ENCODE results near the gene EHD4.

The EHD4 gene

GRCh38 chr15:41994772-41995475 lies 22.6 kb upstream of the EHD4 start:
- DNase-seq: no peak

- DNase-seq: no peak
Measured at GRCh38 chr15:41994171-41994650, 21.9 kb upstream of the EHD4 start.

GRCh38 chr15:41993472-41994170 lies 21.3 kb upstream of the EHD4 start:
- DNase-seq: no peak

GRCh38 chr15:41992803-41993190 lies 20.4 kb upstream of the EHD4 start:
- no peak for DNase-seq

GRCh38 chr15:41992151-41992802 lies 19.9 kb upstream of the EHD4 start:
- DNase-seq: no peak

- no peak for DNase-seq
Measured at GRCh38 chr15:41990691-41991090, 18.3 kb upstream of the EHD4 start.

GRCh38 chr15:41990243-41990605 lies 17.9 kb upstream of the EHD4 start:
- DNase-seq: no peak

- DNase-seq: peak; percentile 74
Measured at GRCh38 chr15:41989573-41990242, 17.4 kb upstream of the EHD4 start.

GRCh38 chr15:41988896-41989572 lies 16.7 kb upstream of the EHD4 start:
- DNase-seq: no peak

GRCh38 chr15:41987925-41988275 lies 15.5 kb upstream of the EHD4 start:
- DNase-seq: no peak

- DNase-seq: no peak
Measured at GRCh38 chr15:41987246-41987924, 15.0 kb upstream of the EHD4 start.

- no peak for DNase-seq
Measured at GRCh38 chr15:41985236-41986160, 13.1 kb upstream of the EHD4 start.

- DNase-seq: no peak
Measured at GRCh38 chr15:41984622-41985021, 12.3 kb upstream of the EHD4 start.

- DNase-seq: no peak
Measured at GRCh38 chr15:41983621-41984571, 11.5 kb upstream of the EHD4 start.

- DNase-seq: no peak
Measured at GRCh38 chr15:41983221-41983620, 10.9 kb upstream of the EHD4 start.

GRCh38 chr15:41982133-41982930 lies 10.0 kb upstream of the EHD4 start:
- no peak for DNase-seq

- no peak for DNase-seq
Measured at GRCh38 chr15:41981371-41982132, 9.2 kb upstream of the EHD4 start.

- DNase-seq: no peak
Measured at GRCh38 chr15:41980654-41981323, 8.4 kb upstream of the EHD4 start.

Data from effector CD4-positive, alpha-beta T cell (primary cell).